HepG2 (cell line): ENCODE measurements around the gene PSMB8. TPM values are rescaled to one million over a fixed set of nuclear protein-coding genes. Genes with fewer than 3 reads are reported as not detected.

ENCODE experiments used
- AGO1 ChIP-seq: fragments of 200-400 bp; formaldehyde crosslinking; IDR thresholded peaks from 2 replicates; pipeline ENCODE4 v1.6.1; 2017; ENCODE audit warnings: mild to moderate bottlenecking, low read depth, low read length, moderate library complexity; ENCODE audit not compliant: poor library complexity, severe bottlenecking
- ATAD3A ChIP-seq: sonication (generic); formaldehyde crosslinking; IDR thresholded peaks from 2 replicates; pipeline ENCODE4 v1.4.0; 2020; ENCODE audit warnings: missing genetic modification reagents
- BHLHE40 ChIP-seq: IDR thresholded peaks from 2 replicates; pipeline ENCODE4 v1.6.1; 2011; ENCODE audit warnings: low read length, improper control_type of control experiment
- BRD4 ChIP-seq: sonication (generic); formaldehyde crosslinking; IDR thresholded peaks from 2 replicates; pipeline ENCODE4 v1.4.0; 2020; ENCODE audit warnings: missing genetic modification reagents
- CBX1 ChIP-seq: IDR thresholded peaks from one replicate; pipeline ENCODE4 v1.6.1; 2016; ENCODE audit warnings: antibody characterized with exemption, low read depth
- ESRRA ChIP-seq: sonication (generic); formaldehyde crosslinking; IDR thresholded peaks from 2 replicates; pipeline ENCODE4 v1.5.1; 2020; ENCODE audit warnings: mild to moderate bottlenecking, low read depth, missing genetic modification reagents
- ETV5 ChIP-seq: IDR thresholded peaks from 2 replicates; pipeline ENCODE4 v1.6.1; 2018; ENCODE audit warnings: missing biosample characterization, missing genetic modification reagents, inconsistent platforms, borderline replicate concordance
- GPBP1L1 ChIP-seq: sonication (generic); formaldehyde crosslinking; IDR thresholded peaks from 2 replicates; pipeline ENCODE4 v1.5.0; 2020; ENCODE audit warnings: mild to moderate bottlenecking, missing genetic modification reagents
- HIC2 ChIP-seq: sonication (generic); formaldehyde crosslinking; IDR thresholded peaks from 2 replicates; pipeline ENCODE4 v1.9.0; 2022; ENCODE audit warnings: low read depth, missing genetic modification reagents
- HMGA1 ChIP-seq: sonication (generic); formaldehyde crosslinking; conservative IDR thresholded peaks from 2 replicates; pipeline ENCODE4 v1.4.0; 2020; ENCODE audit warnings: missing genetic modification reagents
- HOXA9 ChIP-seq: sonication (generic); formaldehyde crosslinking; IDR thresholded peaks from 2 replicates; pipeline ENCODE4 v1.8.1; 2022; ENCODE audit warnings: missing genetic modification reagents, mild to moderate bottlenecking, moderate library complexity, borderline replicate concordance
- KDM6A ChIP-seq: IDR thresholded peaks from 2 replicates; pipeline ENCODE4 v1.6.1; 2016; ENCODE audit warnings: low read depth
- NFE2L2 ChIP-seq: fragments of 150-350 bp; IDR thresholded peaks from 2 replicates; pipeline ENCODE4 v1.6.1; 2014; ENCODE audit warnings: low read length
- STAT5B ChIP-seq: sonication (generic); formaldehyde crosslinking; IDR thresholded peaks from 2 replicates; pipeline ENCODE4 v1.4.0; 2020; ENCODE audit warnings: missing genetic modification reagents
- U2AF2 ChIP-seq: fragments of 200-400 bp; formaldehyde crosslinking; IDR thresholded peaks from 2 replicates; pipeline ENCODE4 v1.6.1; 2017; ENCODE audit warnings: low read depth, mild to moderate bottlenecking, low read length
- XRCC5 ChIP-seq: fragments of 200-400 bp; formaldehyde crosslinking; optimal IDR thresholded peaks from 2 replicates; pipeline ENCODE3; 2017; ENCODE audit warnings: mild to moderate bottlenecking, low read length
- ZFX ChIP-seq: sonication (generic); formaldehyde crosslinking; IDR thresholded peaks from 2 replicates; pipeline ENCODE4 v1.4.0; 2020; ENCODE audit warnings: mild to moderate bottlenecking, low read depth, missing genetic modification reagents, moderate library complexity
- ZMYM2 ChIP-seq: sonication (generic); formaldehyde crosslinking; IDR thresholded peaks from 2 replicates; pipeline ENCODE4 v1.8.0; 2022; ENCODE audit warnings: mild to moderate bottlenecking, missing genetic modification reagents
- ZNF441 ChIP-seq: sonication (generic); formaldehyde crosslinking; IDR thresholded peaks from 2 replicates; pipeline ENCODE4 v1.7.0; 2021; ENCODE audit warnings: missing genetic modification reagents, borderline replicate concordance
- ZNF513 ChIP-seq: sonication (generic); formaldehyde crosslinking; conservative IDR thresholded peaks from 2 replicates; pipeline ENCODE4 v1.5.0; 2020; ENCODE audit warnings: missing genetic modification reagents
- ZNF75D ChIP-seq: sonication (generic); formaldehyde crosslinking; IDR thresholded peaks from 2 replicates; pipeline ENCODE4 v1.8.1; 2023; ENCODE audit warnings: missing genetic modification reagents, mild to moderate bottlenecking, borderline replicate concordance
- ZNF761 ChIP-seq: sonication (generic); formaldehyde crosslinking; conservative IDR thresholded peaks from 2 replicates; pipeline ENCODE4 v1.4.0; 2020; ENCODE audit warnings: mild to moderate bottlenecking, missing genetic modification reagents
- ZNF878 ChIP-seq: sonication (generic); formaldehyde crosslinking; IDR thresholded peaks from 2 replicates; pipeline ENCODE4 v1.8.1; 2023; ENCODE audit warnings: mild to moderate bottlenecking, missing genetic modification reagents, moderate library complexity
- polyA plus RNA-seq, 8 experiments: library from polyadenylated mRNA; depleted of rRNA in 3 of 8; stranded (reverse) in 7 of 8; unstranded in 1 of 8; fragments of >200 nt; fragmentation: Illumina TruSeq in 4 of 8; extraction: Trizol in 4 of 8; gene quantifications; 2 replicates each; pipeline versions ENCODE4 v1.2.1 to v1.2.3, GENCODE V29; 2011 to 2016; ENCODE audit warnings: low read depth in 4 of 8, missing spikeins in 1 of 8, mixed read lengths in 1 of 8; ENCODE audit not compliant: insufficient read depth in 1 of 8
- total RNA-seq, 5 experiments: library from RNA; depleted of rRNA; stranded (reverse); fragments of >200 nt; fragmentation: Illumina TruSeq; extraction: Trizol; gene quantifications; 2 replicates each; pipeline ENCODE4 v1.2.3, GENCODE V29; 2016; ENCODE audit warnings: low read depth in 1 of 5
- TF ChIP-seq, protein P1 (sequence below): sonication (generic); formaldehyde crosslinking; conservative IDR thresholded peaks from 2 replicates; pipeline ENCODE4 v1.8.0; 2022; ENCODE audit warnings: mild to moderate bottlenecking, moderate library complexity, missing genetic modification reagents

The PSMB8 gene
- total and polyA plus RNA-seq, 2 of the 13 experiments (the other 11 are each of a cell fraction or from before 2014, with no cell fraction given) = 30.7 to 64.7 TPM

DNA sequence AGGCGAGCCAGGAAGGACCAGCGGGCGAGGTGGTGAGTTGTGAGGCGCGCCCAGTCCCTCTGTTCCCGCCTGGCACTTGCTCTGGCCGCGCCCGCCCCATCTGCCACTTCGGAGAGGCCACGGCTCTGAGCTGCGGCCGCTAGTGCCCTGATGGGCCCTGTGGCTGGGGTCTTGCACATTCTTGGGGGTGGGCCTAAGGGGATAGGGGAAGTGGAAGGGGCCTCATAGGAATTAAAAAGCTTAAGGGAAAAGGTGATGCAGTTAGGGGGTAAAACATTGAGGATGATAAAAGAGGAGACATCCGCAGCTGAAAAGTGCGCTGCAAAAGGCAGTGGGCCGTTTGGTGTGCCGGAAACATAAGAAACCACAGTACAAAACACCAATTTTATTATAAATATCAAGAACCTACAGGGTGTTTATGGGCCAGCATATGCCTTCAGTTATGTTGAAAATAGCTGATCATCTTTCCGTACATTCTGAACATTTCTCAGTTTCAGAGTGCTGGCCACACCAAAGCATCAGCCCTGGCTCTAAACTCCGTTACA lies 1.1 kb upstream of the PSMB8 start (continued):
- peak; percentile 40 for TF ChIP-seq AGO1
- no peak for TF ChIP-seq NFE2L2
- no peak for TF ChIP-seq ZNF441 (CRISPR knock-in tag)
- no peak for TF ChIP-seq ZNF878 (CRISPR knock-in tag)
- TF ChIP-seq, protein P1, sequence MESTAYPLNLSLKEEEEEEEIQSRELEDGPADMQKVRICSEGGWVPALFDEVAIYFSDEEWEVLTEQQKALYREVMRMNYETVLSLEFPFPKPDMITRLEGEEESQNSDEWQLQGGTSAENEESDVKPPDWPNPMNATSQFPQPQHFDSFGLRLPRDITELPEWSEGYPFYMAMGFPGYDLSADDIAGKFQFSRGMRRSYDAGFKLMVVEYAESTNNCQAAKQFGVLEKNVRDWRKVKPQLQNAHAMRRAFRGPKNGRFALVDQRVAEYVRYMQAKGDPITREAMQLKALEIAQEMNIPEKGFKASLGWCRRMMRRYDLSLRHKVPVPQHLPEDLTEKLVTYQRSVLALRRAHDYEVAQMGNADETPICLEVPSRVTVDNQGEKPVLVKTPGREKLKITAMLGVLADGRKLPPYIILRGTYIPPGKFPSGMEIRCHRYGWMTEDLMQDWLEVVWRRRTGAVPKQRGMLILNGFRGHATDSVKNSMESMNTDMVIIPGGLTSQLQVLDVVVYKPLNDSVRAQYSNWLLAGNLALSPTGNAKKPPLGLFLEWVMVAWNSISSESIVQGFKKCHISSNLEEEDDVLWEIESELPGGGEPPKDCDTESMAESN (CRISPR knock-in tag) = no peak
- TF ChIP-seq U2AF2 = no peak
- 0 out of 2 replicates have a peak, but pooled peaks have one; percentile 8 for TF ChIP-seq ETV5 (CRISPR knock-in tag)
- TF ChIP-seq ZNF761 (CRISPR knock-in tag) = no peak
- no peak for TF ChIP-seq BHLHE40
- no peak for TF ChIP-seq STAT5B (CRISPR knock-in tag)
- no peak for TF ChIP-seq ZNF75D (CRISPR knock-in tag)
- no peak for TF ChIP-seq ZNF513
- TF ChIP-seq XRCC5 = no peak
- TF ChIP-seq ESRRA (CRISPR knock-in tag) = no peak
- TF ChIP-seq ZMYM2 = no peak
- no peak for TF ChIP-seq ATAD3A (CRISPR knock-in tag)
- TF ChIP-seq ZFX (CRISPR knock-in tag) = no peak
- 0 out of 2 replicates have a peak, but pooled peaks have one; percentile 1 for TF ChIP-seq HIC2
- TF ChIP-seq BRD4 = 0 out of 2 replicates have a peak, but pooled peaks have one; percentile 1
- TF ChIP-seq HOXA9 (CRISPR knock-in tag) = no peak
- TF ChIP-seq HMGA1 (CRISPR knock-in tag) = no peak
- no peak for TF ChIP-seq GPBP1L1 (CRISPR knock-in tag)
- TF ChIP-seq KDM6A (CRISPR knock-in tag) = no peak
- TF ChIP-seq CBX1 = no peak
